ENCODE measurements around the gene UBE2K.

DNA sequence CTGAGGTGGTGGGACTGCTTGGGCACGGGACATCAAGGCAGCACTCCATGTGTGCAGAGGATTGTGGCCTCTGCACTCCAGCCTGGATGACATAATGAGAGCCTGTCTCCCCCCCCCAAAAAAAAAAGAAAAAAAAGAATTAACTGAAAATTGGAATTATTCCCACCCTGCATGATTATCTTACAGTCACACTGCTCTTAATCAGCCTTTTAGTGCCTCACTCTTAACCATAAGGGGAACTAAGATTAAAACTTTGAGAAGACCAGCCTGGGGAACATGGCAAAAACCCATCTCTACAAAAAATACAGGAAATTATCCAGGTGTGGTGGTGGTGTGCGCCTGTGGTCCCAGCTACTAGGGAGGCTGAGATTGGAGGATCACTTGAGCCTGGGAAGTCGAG, 94.6 kb downstream of the UBE2K start:
- TF ChIP-seq, protein P1, sequence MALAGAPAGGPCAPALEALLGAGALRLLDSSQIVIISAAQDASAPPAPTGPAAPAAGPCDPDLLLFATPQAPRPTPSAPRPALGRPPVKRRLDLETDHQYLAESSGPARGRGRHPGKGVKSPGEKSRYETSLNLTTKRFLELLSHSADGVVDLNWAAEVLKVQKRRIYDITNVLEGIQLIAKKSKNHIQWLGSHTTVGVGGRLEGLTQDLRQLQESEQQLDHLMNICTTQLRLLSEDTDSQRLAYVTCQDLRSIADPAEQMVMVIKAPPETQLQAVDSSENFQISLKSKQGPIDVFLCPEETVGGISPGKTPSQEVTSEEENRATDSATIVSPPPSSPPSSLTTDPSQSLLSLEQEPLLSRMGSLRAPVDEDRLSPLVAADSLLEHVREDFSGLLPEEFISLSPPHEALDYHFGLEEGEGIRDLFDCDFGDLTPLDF (CRISPR knock-in tag; IDR thresholded peaks at IDR 0.05), result no peak
- TF ChIP-seq, protein P2, sequence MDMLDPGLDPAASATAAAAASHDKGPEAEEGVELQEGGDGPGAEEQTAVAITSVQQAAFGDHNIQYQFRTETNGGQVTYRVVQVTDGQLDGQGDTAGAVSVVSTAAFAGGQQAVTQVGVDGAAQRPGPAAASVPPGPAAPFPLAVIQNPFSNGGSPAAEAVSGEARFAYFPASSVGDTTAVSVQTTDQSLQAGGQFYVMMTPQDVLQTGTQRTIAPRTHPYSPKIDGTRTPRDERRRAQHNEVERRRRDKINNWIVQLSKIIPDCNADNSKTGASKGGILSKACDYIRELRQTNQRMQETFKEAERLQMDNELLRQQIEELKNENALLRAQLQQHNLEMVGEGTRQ (IDR thresholded peaks at IDR 0.05; ENCODE audit: low read depth, low read length), result no peak
- TF ChIP-seq, protein P2 (CRISPR knock-in tag; IDR thresholded peaks at IDR 0.05; ENCODE audit: borderline replicate concordance), result no peak
- TF ChIP-seq ZNF121 (CRISPR knock-in tag; IDR thresholded peaks at IDR 0.05) (no peak), ZNF563 (CRISPR knock-in tag; IDR thresholded peaks at IDR 0.05) (no peak), ZNF280D (CRISPR knock-in tag; IDR thresholded peaks at IDR 0.05) (no peak), POLR2A (IDR thresholded peaks at IDR 0.05; ENCODE audit: insufficient read depth in 1 of 2, low read depth in 2 of 2, low read length in 2 of 2) (no peak), TBP (CRISPR knock-in tag; IDR thresholded peaks at IDR 0.05) (no peak), ETV6 (CRISPR knock-in tag; conservative IDR thresholded peaks at IDR 0.05) (no peak), FOXP1 (IDR thresholded peaks at IDR 0.05) (no peak), FOXP1 (CRISPR knock-in tag; IDR thresholded peaks at IDR 0.05) (no peak), HNRNPK (IDR thresholded peaks at IDR 0.05; ENCODE audit: low read depth, low read length, poor library complexity, severe bottlenecking) (no peak), POLR2AphosphoS5 (IDR thresholded peaks at IDR 0.05; ENCODE audit: low read depth, low read length) (no peak), NFE2L2 (IDR thresholded peaks at IDR 0.05; ENCODE audit: low read length) (no peak)

Data from HepG2 (cell line).